Measurements from ENCODE around the gene THRAP3. TPM values are rescaled to one million over a fixed set of nuclear protein-coding genes. Genes with fewer than 3 reads are reported as not detected.

The THRAP3 gene
- total and polyA plus RNA-seq, 9 of the 15 experiments (the other 6 are each of a cell fraction or from before 2014, with no cell fraction given): 66.2 to 135 (median 113) TPM

DNA sequence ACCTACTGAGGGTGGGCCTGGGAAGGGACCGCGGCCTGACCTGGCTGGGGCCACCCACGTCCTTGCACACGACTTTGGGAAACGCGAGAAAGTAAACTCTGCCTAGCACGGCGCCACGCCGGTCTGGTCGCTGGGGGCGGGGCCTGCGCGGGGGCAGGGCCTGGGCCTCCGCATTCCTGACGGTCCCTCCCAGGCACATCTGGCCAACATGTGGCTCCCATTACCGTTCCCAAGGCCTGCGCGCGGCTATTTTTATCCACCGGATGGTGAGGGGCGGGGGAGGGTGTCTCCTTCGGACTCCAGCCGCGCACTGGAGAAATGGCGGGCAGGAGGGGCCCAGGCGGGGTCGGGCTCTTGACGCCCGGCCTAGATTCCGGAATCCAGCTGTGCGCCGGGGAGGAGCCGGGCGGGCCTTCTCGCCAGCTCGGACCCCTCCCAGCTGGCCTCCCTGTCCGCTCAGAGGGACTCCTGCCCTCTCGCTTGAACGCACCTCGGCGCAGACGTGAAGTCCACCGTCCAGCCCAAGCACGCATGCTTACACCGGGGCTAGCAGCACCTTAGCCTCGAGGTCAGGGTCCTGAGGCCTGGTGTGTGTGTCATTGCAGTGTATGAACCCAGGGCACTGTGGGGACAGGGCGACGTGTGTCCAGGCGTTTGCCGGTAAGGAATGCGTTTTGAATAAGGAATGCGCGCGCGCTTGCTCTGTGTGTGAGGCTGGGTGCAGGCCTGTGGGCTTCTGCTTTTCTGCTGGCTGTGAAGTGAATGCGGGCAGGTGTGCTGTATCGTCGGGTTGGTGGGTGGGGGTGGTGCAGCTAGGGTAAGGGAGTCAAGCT is 97.1 kb downstream of the THRAP3 start (continued):
- TF ChIP-seq CHD4 (IDR thresholded peaks at IDR 0.05; ENCODE audit: insufficient read depth, insufficient replicate concordance, low read depth, low read length, poor library complexity, severe bottlenecking) (no peak), TEAD1 (CRISPR knock-in tag; IDR thresholded peaks at IDR 0.05) (peak; percentile 69 to 97), NR1H2 (CRISPR knock-in tag; IDR thresholded peaks at IDR 0.05) (peak; percentile 76; the same call in 1 of the 2 replicates), PTTG1 (tag; IDR thresholded peaks at IDR 0.05; ENCODE audit: low read depth) (no peak), ATF1 (CRISPR knock-in tag; IDR thresholded peaks at IDR 0.05) (no peak), ATF1 (tag; IDR thresholded peaks at IDR 0.05) (peak; percentile 82), BHLHE40 (IDR thresholded peaks at IDR 0.05; ENCODE audit: low read length) (no peak; the same call in 1 of the 2 replicates), ZNF282 (CRISPR knock-in tag; IDR thresholded peaks at IDR 0.05) (peak; percentile 54; the same call in 1 of the 2 replicates), ZC3H8 (IDR thresholded peaks at IDR 0.05) (no peak), SRSF7 (optimal IDR thresholded peaks at IDR 0.05; ENCODE audit: low read depth, low read length) (no peak), KLF6 (CRISPR knock-in tag; IDR thresholded peaks at IDR 0.05; ENCODE audit: borderline replicate concordance) (no peak), EP400 (IDR thresholded peaks at IDR 0.05) (peak; percentile 91), ZNF121 (CRISPR knock-in tag; conservative IDR thresholded peaks at IDR 0.05) (peak; percentile 68; the same call in 1 of the 2 replicates), EGR1 (conservative IDR thresholded peaks at IDR 0.05) (peak; percentile 95), HMG20A (CRISPR knock-in tag; conservative IDR thresholded peaks at IDR 0.05) (no peak), ARNT (IDR thresholded peaks at IDR 0.05) (peak in 1 of 2 experiments; percentile 63; a peak in 1 of 4 replicates), DPF2 (IDR thresholded peaks at IDR 0.05) (peak; percentile 63)
- TF ChIP-seq, protein P1, sequence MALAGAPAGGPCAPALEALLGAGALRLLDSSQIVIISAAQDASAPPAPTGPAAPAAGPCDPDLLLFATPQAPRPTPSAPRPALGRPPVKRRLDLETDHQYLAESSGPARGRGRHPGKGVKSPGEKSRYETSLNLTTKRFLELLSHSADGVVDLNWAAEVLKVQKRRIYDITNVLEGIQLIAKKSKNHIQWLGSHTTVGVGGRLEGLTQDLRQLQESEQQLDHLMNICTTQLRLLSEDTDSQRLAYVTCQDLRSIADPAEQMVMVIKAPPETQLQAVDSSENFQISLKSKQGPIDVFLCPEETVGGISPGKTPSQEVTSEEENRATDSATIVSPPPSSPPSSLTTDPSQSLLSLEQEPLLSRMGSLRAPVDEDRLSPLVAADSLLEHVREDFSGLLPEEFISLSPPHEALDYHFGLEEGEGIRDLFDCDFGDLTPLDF (CRISPR knock-in tag; IDR thresholded peaks at IDR 0.05): peak; percentile 98
- TF ChIP-seq, protein P2, sequence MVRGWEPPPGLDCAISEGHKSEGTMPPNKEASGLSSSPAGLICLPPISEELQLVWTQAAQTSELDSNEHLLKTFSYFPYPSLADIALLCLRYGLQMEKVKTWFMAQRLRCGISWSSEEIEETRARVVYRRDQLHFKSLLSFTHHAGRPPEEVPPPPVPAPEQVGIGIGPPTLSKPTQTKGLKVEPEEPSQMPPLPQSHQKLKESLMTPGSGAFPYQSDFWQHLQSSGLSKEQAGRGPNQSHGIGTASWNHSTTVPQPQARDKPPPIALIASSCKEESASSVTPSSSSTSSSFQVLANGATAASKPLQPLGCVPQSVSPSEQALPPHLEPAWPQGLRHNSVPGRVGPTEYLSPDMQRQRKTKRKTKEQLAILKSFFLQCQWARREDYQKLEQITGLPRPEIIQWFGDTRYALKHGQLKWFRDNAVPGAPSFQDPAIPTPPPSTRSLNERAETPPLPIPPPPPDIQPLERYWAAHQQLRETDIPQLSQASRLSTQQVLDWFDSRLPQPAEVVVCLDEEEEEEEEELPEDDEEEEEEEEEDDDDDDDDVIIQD (CRISPR knock-in tag; IDR thresholded peaks at IDR 0.05): no peak

All from K562 (cell line).